DLD1 (cell line): ENCODE data around the gene RARRES2.

Experiments used
- in situ Hi-C: cut with HindIII; loops from 2 replicates; pipeline ENCODE4 v1.10.0; 2017; ENCODE audit warnings: low sequenced_read_pairs

RARRES2 gene

DNA sequence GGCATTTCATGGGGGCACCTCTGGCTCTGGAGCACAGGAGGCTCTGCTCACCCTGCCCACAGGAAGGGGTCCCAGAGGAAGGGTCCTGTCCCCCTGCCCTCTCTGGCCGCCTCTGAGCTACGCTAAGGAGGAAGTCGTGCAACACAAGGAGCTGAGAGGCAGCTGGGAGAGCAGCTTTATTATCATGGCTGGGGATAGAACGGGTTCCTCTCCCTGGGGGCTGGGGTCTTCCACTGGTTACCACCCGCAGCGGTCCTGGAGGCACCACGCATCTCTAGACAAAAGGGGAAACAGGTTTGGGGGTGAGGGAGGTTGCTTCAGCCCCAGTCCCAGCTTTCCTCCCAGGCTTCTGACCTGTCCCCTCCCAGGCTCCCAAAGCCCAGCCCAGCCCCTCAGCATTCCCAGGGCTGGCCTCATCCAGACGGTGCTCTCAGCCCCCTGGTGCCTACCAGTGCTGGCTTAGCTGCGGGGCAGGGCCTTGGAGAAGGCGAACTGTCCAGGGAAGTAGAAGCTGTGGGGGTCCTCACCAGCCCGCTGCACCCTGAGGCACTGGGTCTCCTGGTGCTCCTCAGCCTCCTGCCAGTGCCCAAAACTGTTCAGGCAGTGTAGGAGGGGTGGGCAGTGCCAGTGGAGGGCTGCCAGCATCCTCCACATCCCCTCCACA, 3.1 kb downstream of the RARRES2 start:
- in situ Hi-C loops, result no loop called here

DNA sequence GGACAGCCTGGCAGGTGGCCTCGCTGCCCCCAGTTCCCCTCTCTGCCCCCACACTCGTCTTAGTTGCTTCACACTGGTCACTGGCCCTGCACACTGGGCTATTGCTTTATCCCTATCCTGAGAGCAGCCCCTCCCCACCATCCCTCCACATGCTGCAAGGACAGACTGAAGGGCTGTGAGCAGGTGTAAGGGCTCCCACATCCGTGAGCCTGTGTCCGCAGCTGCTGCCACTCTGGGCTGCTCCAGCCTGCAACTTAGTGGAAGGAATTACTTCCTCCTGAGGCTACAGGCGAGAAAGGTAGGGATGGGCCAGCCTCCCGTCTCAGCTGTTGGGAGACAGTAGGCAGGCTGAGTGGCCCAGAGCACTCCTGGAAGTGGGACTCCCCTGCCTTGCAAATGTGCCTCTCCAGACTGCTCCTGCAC, 3.8 kb downstream of the RARRES2 start:
- in situ Hi-C loops, result no loop called here

DNA sequence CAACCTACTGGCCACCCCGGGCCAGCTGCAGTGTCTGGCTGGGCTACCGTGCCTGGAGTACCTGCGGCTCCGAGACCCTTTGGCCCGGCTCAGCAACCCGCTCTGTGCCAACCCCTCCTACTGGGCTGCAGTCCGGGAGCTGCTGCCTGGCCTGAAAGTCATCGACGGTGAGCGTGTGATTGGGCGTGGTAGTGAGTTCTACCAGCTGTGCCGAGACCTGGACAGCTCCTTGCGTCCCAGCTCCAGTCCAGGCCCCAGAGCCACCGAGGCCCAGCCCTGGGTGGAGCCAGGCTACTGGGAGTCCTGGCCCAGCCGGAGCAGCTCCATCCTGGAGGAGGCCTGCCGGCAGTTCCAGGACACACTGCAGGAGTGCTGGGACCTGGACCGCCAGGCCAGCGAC, 4.2 kb downstream of the RARRES2 start:
- in situ Hi-C loops, result no loop called here

DNA sequence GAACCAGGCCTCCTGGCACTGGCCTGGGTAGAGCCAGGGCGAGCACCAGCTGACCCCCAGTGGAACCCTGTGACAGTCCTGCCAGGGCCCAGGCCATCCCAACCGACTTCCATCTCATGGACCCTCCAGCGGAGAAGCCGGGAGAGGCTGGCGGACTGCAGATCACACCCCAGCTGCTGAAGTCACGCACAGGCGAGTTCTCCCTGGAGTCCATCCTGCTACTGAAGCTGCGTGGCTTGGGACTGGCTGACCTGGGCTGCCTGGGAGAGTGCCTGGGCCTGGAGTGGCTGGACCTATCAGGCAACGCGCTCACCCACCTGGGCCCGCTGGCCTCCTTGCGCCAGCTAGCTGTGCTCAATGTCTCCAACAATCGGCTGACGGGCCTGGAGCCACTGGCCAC, 4.7 kb downstream of the RARRES2 start:
- in situ Hi-C loops, result no loop called here

DNA sequence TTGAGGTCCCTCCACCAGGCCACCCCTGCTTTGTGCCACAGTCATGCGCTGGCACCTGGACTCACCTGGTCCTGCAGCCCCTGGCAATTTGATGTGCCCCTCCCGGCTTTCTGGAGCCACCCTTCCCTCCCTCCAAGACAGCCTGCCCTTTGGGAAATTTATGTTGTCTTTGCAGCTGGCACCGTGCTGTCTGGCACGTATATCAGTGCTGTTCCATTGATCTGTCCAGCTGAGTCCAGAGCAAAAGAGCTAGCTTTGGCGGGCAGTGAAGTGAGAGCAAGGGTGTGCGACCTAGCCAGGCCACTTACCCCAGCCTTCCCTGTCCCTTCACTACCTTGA, 5.7 kb downstream of the RARRES2 start:
- in situ Hi-C loops, result no loop called here

DNA sequence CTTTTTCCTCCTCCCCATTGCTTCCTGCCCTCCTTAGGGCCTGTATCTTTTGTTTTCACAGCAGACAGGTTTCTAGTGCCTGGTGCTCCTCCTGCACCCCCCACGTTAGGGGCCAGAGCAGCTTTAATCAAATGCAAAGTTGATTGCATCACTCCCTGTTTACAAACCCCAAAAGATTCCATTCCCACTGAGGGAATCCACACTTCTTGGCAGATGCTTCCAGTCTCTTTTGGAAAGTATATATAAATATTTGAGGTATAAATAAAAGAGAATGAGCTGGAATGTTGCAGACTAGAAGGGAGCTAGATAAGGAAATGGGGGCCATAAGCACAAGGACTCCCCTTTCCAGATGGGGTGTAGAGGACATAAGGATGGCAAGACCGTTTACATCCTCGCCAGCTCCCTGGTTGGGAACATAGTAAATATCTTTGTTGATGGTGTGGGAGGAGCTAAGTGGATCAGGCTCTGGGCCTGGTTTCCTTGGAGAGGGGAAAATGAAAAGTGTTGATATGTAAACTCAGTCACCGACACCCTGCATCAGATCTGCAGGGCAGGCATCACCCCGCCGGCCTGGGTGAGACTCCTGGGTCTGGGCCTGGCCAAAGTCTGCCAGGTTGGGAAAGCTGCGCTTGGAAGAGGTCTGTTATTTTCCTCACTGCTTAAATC, 6.2 kb downstream of the RARRES2 start:
- in situ Hi-C loops, result no loop called here

DNA sequence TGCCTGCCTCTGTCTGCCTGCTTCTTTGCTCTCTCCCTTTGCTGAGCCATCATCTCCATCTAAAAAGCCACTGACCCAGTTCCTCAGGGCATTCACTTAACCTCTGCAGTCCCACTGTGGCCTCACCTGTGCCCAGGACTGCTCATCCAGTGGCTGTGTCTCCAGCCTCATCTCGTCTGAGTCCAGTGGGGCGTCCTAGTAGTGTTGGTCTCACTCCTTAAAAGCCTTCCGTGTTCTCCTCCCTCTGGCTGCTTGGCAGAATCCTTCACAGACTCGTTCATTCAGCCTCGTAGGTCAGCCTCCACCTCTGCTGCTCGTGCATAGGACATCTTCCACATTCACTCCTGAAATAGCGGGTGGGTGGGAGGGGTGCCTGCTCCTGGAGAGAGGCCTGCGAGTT, 7.3 kb downstream of the RARRES2 start:
- in situ Hi-C loops, result no loop called here

DNA sequence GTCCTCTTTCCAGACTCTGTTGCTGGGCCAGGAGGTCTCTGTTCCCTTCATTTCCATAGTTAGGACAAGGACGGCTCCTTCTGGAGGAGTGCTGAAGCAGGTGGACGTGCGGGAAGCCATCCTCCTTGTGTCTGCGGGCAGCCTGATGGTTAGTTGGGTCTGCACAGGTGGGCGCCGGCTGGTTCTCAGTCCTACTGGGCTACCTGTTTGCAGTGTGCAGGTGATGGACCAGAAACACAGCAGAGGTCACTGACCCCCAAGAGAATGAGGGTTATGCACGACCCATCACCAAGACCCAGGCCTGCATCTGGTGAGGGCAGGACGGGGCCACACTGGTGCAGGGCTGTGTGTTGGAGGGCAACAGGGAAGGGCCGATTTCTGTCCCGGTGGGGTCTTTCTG, 7.8 kb downstream of the RARRES2 start:
- in situ Hi-C loops, result no loop called here

DNA sequence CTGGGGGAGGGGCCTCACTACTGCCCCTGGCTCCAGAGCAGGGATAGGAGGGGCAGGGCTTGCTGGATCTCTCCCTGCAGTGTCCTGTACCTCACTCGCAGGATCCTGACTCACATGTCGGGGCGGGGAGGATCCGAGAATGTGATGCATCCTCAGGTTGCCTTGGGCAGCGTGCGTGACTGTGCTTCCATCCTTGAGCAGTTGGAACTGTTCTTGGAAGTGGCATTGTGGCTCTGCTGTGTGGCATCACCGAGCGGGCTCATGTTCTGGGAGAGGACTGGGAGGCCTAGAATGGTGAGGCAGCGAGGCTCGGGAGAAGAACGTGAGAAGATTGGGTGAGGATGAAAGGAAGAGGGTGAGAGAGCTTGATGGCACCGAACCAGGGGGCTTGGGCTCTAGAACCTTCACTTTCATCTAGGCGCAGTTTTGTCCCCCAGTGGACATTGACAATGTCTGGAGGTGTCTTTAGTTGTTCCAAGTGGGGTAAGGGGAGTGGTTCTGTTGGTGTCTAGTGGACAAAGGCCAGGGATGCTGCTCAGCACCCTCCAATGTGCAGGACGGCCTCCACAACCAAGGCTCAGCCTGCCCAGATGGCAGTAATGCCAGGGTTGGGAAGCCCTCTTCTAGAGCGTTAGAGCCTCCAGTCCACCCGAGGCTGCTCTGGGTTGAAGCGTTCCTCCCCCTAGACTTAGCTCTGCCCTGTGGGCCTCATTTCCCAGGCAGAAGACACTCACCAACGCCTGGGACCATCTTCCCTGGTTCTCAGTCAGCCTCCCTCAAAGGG, 8.4 kb downstream of the RARRES2 start:
- in situ Hi-C loops, result no loop called here

DNA sequence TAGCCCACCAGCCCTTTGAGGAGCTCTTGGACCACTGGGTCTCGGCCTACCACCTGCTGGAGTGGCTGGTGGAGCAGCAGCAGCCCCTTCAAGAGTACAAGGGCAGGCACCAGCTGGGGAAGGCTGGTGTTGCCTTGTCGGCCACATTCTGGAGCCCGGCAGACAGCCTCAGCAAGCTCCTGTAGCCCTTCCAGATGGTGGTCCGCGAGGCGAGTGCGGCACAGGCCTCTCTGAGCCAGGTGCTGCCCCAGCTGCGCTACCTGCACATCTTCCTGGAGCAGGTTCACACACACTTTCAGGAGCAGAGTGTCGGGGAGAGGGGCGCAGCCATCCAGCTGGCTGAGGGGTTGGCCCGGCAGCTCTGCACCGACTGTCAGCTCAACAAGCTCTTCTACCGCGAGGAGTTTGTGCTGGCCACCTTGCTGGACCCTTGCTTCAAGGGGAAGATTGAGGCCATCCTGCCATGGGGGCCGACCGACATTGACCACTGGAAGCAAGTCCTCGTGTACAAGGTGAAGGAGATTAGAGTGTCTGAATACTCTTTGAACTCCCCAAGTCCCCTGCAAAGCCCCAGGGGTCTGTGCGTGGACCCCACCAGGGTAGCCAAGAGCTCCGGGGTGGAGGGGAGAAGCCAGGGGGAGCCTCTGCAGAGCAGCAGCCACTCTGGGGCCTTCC, 11.1 kb downstream of the RARRES2 start:
- in situ Hi-C loops, result no loop called here

DNA sequence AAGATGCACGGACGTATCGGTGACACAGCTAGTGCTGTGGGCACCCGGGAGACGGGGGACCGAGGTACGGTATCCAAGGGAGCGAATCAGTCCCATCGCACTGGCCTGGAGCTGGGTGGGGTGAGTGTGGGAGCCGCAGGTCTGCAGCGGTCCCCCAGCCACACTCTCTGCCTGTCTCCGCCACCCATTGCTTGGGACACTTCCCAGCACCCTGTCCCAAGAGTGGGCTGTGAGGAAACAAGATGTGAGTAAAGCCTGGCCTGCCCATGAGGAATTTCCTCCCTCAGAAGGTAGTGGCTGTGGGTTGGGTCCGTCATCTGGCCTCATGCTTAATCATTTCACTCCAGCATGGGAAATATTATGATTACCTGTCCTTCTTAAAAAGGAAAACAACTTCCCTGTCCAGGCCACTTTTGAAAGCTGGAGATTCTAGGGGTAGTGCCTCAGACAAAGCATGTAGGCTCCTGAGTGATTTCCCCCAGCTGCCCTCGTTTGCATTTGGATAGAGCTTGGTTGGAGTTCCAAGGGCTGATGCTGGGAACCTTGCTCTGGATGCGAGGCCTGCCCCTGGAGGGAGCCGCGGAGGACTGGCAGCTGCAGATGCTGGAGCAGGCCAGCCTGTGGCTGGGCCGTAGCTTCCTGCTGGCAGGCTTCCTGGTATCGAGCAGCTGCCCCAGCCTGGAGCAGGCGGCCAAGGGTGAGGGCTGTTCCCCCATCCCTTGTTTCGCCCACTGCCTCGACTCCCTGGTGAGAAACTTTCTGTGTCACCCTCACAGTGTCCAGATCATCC, 11.9 kb downstream of the RARRES2 start:
- in situ Hi-C loops, result no loop called here

DNA sequence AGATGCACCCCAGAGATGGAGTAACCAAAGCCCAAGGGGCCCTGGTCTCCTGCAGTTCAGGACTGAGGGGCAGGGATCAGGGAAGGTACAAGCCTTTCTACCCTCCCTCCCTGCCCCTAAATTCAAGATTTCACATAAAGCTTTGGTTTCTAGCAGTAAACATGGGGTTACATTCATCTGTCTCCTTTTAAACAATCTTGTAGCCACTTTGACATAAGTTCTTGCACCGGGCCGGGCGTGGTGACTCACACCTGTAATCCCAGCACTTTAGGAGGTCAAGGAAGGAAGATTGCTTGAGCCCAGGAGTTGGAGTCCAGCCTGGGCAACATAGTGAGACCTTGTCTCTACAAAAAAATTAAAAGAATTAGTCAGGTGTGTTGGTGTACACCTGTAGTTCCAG, 14.1 kb downstream of the RARRES2 start:
- in situ Hi-C loops, result no loop called here

DNA sequence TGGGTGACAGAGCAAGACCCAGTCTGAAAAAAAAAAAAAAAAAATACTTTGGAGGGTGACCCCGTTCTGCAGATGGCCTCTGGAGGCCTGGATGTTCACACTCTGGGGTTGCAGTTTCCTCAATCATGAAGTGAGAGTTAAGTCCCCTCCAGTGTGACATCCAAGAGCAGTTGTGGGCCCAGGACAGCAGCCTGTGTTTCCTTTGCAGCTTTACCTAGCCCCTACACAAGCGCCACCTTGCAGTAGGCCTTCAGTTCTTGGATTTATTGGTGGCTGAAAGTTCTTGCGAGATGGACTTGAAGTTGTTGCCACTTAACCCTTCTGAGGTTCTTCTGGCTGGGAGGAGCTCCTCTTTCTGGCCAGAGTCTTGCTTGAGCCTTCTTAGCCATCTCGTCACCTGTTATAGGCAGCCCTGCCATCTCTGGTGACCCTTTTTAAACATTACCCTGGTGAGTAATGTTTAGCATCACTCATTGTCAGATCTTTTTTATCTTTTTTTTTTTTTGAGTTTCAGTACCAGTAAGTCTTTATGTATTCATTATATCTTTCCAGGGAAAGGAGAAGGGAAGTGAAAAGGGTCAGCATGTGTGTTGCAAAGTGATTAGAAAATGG, 14.7 kb downstream of the RARRES2 start:
- in situ Hi-C loops, result no loop called here

DNA sequence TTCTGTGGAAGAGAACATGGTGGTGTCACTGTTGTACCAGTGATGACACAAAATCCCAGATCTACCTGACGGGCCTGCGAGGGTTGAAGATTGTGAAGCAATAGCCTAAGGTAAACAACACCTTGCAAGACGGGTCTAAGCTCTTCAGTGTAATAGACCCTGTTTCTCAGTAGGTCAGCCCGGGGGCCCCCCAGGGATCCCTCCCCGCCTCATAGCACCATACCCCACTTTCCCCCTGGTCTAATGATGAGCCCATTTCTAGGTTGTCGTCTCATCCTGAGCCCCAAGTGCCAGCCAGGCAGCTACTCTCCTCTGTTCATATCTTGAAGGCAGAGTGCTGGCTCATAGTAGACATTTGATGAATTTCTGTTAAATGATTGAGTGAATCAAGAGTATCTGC, 15.5 kb downstream of the RARRES2 start:
- in situ Hi-C loops, result no loop called here

DNA sequence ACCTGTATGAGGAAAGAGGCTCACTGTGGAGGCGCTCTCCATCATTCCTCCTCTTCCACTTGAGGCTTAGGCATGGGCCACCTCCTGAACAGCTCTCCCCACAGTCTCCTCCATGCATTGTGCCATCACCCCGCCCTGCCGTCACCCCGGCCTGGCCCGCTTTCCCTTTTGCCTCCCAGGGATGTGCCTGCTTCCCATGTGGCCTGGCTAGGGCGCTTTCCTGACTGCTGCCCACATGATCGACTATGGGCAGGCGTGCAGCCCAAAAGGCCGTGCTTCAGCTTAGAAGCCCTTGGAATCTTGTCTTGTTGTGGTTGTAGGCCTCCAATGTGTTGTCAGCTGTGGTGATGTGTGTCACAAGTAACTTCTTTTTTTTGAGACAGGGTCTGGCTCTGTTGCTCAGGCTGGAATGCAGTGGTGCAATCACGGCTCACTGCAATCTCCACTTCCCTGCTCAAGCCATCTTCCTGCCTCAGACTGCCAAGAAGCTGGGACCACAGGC, 16.3 kb downstream of the RARRES2 start:
- in situ Hi-C loops, result no loop called here

DNA sequence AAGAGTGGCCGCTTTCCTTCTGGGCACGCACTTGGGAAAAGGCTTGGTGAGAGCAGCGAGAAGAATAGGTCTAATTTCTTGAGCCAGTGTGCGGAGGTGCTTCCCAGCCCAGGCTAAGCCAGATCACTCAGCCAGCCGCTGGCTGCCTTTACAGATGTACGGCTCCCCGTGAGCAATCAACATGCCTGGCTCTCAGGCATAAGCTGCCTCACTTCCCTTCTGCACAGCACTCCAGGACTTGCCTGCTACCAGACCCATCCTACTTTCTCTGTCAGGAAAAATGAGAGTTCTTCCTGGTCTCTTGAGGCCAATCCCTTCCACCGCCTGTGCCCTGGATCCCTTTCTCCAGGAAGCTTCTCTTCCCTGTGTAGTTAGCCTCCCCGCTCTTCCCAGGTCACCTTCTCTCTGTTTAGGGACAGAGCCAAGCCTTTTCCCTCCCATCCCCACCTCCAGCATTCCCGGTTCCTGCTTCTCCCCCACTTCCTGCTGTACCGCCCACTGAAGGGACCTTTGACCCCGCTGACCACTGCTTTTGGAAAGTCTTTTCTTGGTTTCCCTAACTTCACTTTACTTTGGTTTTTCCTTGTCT, 17.0 kb downstream of the RARRES2 start:
- in situ Hi-C loops, result no loop called here

DNA sequence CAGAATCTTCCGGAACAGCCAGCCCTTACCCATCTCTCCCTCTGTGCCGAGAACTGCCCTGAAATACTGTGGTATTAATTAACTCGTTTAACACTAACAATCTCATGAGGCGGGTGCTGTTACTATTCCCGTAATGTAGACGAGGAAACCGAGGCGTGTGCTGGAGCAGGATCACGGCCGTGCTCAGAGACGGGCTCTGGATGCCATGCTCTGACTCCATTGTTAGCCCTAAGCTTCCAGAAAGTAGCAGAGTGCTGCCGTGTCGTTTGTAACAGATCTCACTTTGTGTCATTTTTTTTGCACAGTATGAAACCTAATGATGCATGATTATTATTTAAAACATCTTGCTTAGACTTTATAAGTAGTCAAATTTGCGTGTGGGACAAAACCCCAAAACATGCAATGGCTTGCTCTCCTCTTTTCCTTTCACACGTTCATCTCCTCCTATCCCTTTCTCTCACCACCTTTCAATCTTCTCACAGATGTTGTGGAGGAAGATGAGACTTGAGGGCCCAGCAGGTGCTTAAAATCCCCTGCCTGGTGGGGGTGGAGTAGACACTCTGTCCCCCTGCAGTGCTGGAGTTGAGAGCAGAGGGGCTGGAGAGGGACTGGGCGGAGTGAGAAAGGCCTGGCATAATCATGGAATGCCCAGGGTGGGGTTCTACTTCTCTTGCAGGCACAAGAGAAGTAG, 17.6 kb downstream of the RARRES2 start:
- in situ Hi-C loops, result no loop called here

DNA sequence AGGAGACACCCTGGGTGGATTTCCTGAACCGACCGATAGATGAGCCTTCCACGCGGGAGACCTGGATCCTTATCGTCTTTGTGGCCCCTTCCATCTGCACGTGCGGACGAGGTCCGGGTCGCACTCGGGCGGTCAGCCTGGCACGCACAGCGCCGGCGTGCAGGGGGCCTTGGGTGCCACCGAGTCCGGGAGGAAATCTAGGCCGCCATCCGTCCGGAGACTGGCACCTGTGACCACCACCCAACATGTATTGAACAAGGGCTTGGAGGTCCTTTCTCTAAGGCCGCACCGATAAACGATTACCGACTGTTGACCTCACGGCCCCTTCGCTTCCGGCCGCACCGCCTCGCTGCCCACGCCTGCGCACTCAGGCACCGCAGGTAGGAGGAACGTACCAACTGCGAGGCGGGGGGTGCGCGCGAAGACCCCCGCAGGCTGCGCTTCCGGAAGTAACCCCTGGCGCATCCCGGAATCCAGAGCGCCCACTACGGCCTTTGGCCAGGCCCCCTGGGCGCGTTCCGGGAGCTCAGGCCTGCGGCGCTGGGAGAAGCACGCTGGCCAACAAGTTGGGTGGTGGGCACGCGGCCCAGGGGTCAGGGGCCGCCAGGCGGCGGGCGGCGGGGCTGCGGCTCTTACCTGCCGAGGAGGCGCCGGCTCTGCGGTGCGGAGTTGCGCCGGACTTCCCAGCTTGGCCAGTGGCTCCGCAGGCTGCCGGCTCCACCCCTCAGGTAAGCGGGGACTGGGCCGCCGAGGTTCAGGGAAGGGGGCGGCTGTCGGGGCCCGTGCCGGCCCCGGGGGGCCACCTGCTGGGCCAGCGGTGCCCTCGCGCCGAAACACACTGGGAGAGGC, 18.4 kb downstream of the RARRES2 start, which contains the start of the genes ACTR3C and LRRC61:
TSS of gene ACTR3C (minus strand) at position 713 of the 849 bp plus-strand sequence. CDS start 28,249 bp downstream, outside the sequence.
TSS of gene LRRC61 (plus strand) at position 523 of the 849 bp plus-strand sequence. CDS start 13,507 bp downstream, outside the sequence.
- in situ Hi-C loops, result no loop called here
